Cardiac muscle cell (in vitro differentiated cells and primary cell): ENCODE results near the gene ANKRD12. TPM values are rescaled to one million over a fixed set of nuclear protein-coding genes. Genes with fewer than 3 reads are reported as not detected.

Source experiments
- DNase-seq, 2 donors: peaks; one replicate each; pipeline versions ENCODE4 v3.0.0 to v3.0.0-alpha.2; 2010 to 2017; ENCODE audit warnings: low read depth in 1 of 2, low spot score in 1 of 2
- H3K27ac ChIP-seq: fragments of 200-600 bp; sonication (generic); 2 replicates; pipeline ENCODE4 v1.5.1; 2016
- H3K27me3 ChIP-seq: fragments of 200-600 bp; sonication (generic); 2 replicates; pipeline ENCODE4 v1.6.0; 2016; ENCODE audit warnings: control low read depth
- H3K36me3 ChIP-seq: fragments of 200-600 bp; sonication (generic); 2 replicates; pipeline ENCODE4 v1.5.1; 2016; ENCODE audit warnings: control low read depth
- H3K4me1 ChIP-seq: fragments of 200-600 bp; sonication (generic); 2 replicates; pipeline ENCODE4 v1.8.1; 2017; ENCODE audit warnings: low read depth, mild to moderate bottlenecking, mixed run types
- H3K4me3 ChIP-seq: fragments of 200-600 bp; sonication (generic); 2 replicates; pipeline ENCODE4 v1.5.1; 2016; ENCODE audit warnings: mild to moderate bottlenecking
- H3K9me3 ChIP-seq: fragments of 200-600 bp; sonication (generic); 2 replicates; pipeline ENCODE4 v1.5.1; 2017; ENCODE audit warnings: low read depth, mild to moderate bottlenecking, control low read depth
- polyA plus RNA-seq: library from polyadenylated mRNA; unstranded; fragments of >200 nt; fragmentation: Nextera tagmentation; extraction: Ambion mirVana; gene quantifications from 2 replicates; pipeline ENCODE4 v1.2.1, GENCODE V29; 2016
- total RNA-seq: library from RNA; depleted of rRNA; stranded (reverse); fragments of >200 nt; gene quantifications from 2 replicates; pipeline ENCODE4 v1.2.3, GENCODE V29; 2016
- TF ChIP-seq, protein P1 (sequence below): IDR thresholded peaks from 2 replicates; pipeline ENCODE4 v1.5.1; 2012; ENCODE audit warnings: low read depth, mild to moderate bottlenecking, low read length

Gene ANKRD12
- total and polyA plus RNA-seq, 2 experiments from 2014 or later = 21.5 to 88.8 TPM

- Histone ChIP-seq H3K9me3 (no peaks in the 10 kb centered on the region), H3K4me1 (peaks cover 5% of the 10 kb centered on the region), H3K27ac (no peak overlapping the region), H3K27me3 (no peaks in the 10 kb centered on the region), H3K4me3 (no peak overlapping the region), H3K36me3 (peaks cover 24% of the 10 kb centered on the region)
- DNase-seq = peak in 1 of 2 donors; percentile 3
- TF ChIP-seq, protein P1, sequence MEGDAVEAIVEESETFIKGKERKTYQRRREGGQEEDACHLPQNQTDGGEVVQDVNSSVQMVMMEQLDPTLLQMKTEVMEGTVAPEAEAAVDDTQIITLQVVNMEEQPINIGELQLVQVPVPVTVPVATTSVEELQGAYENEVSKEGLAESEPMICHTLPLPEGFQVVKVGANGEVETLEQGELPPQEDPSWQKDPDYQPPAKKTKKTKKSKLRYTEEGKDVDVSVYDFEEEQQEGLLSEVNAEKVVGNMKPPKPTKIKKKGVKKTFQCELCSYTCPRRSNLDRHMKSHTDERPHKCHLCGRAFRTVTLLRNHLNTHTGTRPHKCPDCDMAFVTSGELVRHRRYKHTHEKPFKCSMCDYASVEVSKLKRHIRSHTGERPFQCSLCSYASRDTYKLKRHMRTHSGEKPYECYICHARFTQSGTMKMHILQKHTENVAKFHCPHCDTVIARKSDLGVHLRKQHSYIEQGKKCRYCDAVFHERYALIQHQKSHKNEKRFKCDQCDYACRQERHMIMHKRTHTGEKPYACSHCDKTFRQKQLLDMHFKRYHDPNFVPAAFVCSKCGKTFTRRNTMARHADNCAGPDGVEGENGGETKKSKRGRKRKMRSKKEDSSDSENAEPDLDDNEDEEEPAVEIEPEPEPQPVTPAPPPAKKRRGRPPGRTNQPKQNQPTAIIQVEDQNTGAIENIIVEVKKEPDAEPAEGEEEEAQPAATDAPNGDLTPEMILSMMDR = no peak
Measured at GRCh38 chr18:9215221-9215933, 78.8 kb downstream of the ANKRD12 start.

GRCh38 chr18:9216459-9216858 is 79.9 kb downstream of the ANKRD12 start:
- Histone ChIP-seq H3K27ac (no peak overlapping the region), H3K9me3 (no peaks in the 10 kb centered on the region), H3K4me3 (no peak overlapping the region), H3K36me3 (peaks cover 24% of the 10 kb centered on the region), H3K4me1 (peaks cover 5% of the 10 kb centered on the region), H3K27me3 (no peaks in the 10 kb centered on the region)
- TF ChIP-seq, protein P1 = no peak
- no peak for DNase-seq

DNA sequence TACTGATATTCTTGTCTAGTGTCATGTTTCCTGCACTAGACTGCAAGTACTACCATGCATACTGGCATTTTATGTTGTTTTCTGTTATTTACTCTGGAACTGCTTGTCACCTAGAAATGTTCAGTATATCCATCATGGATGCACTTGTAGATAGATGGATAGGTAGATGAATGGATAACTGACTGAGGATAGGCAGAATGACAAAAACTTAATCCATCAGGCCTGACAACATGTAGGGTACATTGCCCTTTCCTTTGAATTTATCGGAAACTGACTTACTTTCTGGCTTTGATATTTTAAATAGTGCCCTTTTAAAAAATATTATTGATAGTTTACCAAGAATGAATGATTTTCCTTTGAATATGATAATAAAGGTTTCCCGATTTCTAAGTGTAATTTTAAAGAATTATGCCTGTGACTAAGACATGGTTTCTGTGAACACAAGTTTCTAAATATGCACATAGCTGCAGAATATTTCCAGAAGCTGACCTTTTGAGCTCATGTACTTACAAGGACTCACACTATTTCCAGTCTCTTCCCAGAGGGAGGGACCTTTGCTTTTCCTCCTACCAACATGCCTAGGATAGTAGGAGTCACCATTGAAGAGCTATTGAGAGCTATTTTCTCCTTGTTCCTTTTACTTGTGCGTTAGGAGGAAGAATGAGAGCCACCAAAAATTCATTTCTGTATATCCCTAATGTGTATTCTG is 81.3 kb downstream of the ANKRD12 start:
- no peaks in the 10 kb centered on the region for H3K9me3 ChIP-seq
- no peaks in the 10 kb centered on the region for H3K27me3 ChIP-seq
- TF ChIP-seq, protein P1 = no peak
- peaks cover 5% of the 10 kb centered on the region for H3K4me1 ChIP-seq
- H3K36me3 ChIP-seq = peaks cover 11% of the 10 kb centered on the region
- H3K27ac ChIP-seq = no peak overlapping the region
- H3K4me3 ChIP-seq = no peak overlapping the region
- no peak for DNase-seq

DNA sequence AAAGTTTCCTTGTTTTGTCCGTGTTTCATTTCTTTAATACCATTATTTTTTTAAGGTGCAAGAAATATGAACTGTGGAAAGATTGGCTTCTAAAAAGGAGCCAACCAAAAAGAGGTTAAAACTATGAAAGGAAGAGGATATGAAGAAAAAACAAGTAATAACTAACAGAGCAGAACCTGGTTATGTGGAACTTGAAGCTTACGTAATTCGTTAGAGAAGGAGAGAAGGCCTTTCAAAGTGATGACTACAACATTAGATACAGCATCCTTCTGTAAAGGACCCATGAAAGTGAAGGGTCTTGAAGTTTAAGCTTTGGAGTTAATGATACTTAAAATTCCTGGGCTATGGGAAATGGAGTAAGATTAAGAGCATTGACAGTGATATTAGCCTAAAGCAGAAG is 84.5 kb downstream of the ANKRD12 start:
- no peak for DNase-seq
- Histone ChIP-seq H3K4me3 (no peak overlapping the region), H3K27ac (no peak overlapping the region), H3K27me3 (no peaks in the 10 kb centered on the region), H3K4me1 (peaks cover 5% of the 10 kb centered on the region), H3K36me3 (peaks cover 13% of the 10 kb centered on the region), H3K9me3 (no peaks in the 10 kb centered on the region)
- TF ChIP-seq, protein P1 = no peak

DNA sequence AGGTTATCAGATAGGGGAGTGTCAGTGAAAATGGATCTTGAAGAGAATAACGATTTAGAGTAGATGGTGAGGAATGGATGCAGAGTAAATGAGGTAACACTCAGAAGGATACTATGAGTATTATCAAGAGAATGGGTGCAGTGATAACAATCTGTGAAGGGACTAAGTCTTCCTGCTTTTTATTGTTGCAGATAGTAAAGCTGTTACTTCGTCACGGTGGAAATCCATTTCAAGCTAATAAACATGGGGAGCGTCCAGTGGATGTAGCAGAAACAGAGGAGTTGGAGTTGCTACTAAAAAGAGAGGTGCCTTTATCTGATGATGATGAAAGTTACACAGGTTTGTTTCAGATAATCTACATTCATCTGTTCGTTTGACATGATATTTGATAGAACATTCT is 85.1 kb downstream of the ANKRD12 start:
- Histone ChIP-seq H3K27me3 (no peaks in the 10 kb centered on the region), H3K9me3 (no peaks in the 10 kb centered on the region), H3K27ac (no peak overlapping the region), H3K4me3 (no peak overlapping the region), H3K36me3 (peaks cover 9% of the 10 kb centered on the region), H3K4me1 (peaks cover 5% of the 10 kb centered on the region)
- TF ChIP-seq, protein P1 = no peak
- no peak for DNase-seq
